Measurements from ENCODE around the gene MICAL2. TPM values are rescaled to one million over a fixed set of nuclear protein-coding genes. Genes with fewer than 3 reads are reported as not detected.
A peak's percentile ranks its signal among the peaks of the same experiment; 100 is the strongest.

MICAL2 gene
- total RNA-seq, 2 donors from 2014 or later: 194 TPM

DNA sequence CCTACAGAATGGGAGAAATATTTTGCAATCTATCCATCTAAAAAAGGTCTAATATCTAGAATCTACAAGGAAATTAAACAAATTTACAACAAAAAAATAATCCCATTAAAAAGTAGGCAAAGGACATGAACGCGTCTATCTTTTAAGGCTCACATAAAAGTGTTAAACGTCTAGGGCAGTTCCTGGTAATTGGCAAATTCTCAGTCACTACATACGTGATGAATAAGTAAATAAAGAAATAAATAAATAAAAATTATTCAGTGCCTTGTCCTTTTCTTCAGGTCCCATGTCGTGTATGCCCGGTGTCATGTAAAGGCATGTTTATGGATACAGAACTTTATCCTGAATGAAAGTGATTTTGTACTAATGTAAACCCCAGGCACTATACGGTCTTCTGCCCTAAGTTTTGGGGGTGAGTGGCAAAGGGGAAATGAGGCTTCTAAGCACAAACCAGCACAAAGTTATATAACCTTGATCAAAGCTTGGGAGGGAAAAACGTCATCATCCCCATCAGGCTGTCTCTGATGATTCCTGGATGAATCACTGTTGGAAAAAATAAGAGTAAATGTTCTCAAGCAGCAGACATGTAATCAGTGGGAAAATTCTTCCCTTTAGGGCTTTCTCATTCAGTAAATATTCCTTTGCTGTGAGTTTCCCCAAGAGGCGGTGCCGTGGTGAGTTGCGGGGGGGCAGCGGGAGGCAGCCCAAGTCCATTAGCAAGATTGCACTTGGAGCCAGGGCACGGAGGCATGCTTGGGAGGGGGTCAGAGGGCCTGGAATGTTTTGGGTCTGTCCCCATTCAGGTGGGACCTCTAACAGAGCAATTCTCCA lies 30.4 kb upstream of the MICAL2 start:
- no peak for TF ChIP-seq CTCF (IDR thresholded peaks at IDR 0.05)
- no peak for DNase-seq
- Histone ChIP-seq H3K27ac (peak overlapping the region; percentile 29), H3K9me3 (no peaks in the 10 kb centered on the region), H3K4me3 (no peak overlapping the region), H3K27me3 (no peaks in the 10 kb centered on the region), H3K9ac (ENCODE audit: low read depth in 2 of 2, low read length in 2 of 2) (no peak overlapping the region), H3K36me3 (no peaks in the 10 kb centered on the region), H3K4me1 (no peaks in the 10 kb centered on the region)
- intact Hi-C loops (cut with DNase I): no loop called here

GRCh38 chr11:12083380-12083779 lies 27.0 kb upstream of the MICAL2 start:
- H3K27ac ChIP-seq: no peak overlapping the region
- no peak for DNase-seq
- no peak for TF ChIP-seq CTCF (IDR thresholded peaks at IDR 0.05)
- no peak overlapping the region for H3K4me3 ChIP-seq
- intact Hi-C loops (cut with DNase I): no loop called here
- H3K9me3 ChIP-seq: no peaks in the 10 kb centered on the region
- H3K9ac ChIP-seq (ENCODE audit: low read depth in 2 of 2, low read length in 2 of 2): no peak overlapping the region
- H3K36me3 ChIP-seq: no peaks in the 10 kb centered on the region
- H3K27me3 ChIP-seq: no peaks in the 10 kb centered on the region
- H3K4me1 ChIP-seq: no peaks in the 10 kb centered on the region

- Histone ChIP-seq H3K9me3 (no peaks in the 10 kb centered on the region), H3K4me1 (no peaks in the 10 kb centered on the region), H3K4me3 (no peak overlapping the region), H3K36me3 (no peaks in the 10 kb centered on the region), H3K27me3 (no peaks in the 10 kb centered on the region), H3K9ac (ENCODE audit: low read depth in 2 of 2, low read length in 2 of 2) (no peak overlapping the region), H3K27ac (no peak overlapping the region)
- intact Hi-C loops (cut with DNase I): no loop called here
- TF ChIP-seq CTCF (IDR thresholded peaks at IDR 0.05): no peak
- DNase-seq: no peak
These were observed 26.1 kb upstream of the MICAL2 start for GRCh38 chr11:12084256-12084655.

- Histone ChIP-seq H3K36me3 (no peaks in the 10 kb centered on the region), H3K27ac (peak overlapping the region; percentile 86), H3K9ac (ENCODE audit: low read depth in 2 of 2, low read length in 2 of 2) (peak overlapping the region in 1 of 2 donors; percentile 70), H3K4me1 (peaks cover 6% of the 10 kb centered on the region), H3K9me3 (no peaks in the 10 kb centered on the region), H3K4me3 (no peak overlapping the region), H3K27me3 (no peaks in the 10 kb centered on the region)
- no peak for TF ChIP-seq CTCF (IDR thresholded peaks at IDR 0.05)
- DNase-seq: no peak
- intact Hi-C loops (cut with DNase I): no loop called here
These were observed 24.8 kb upstream of the MICAL2 start for GRCh38 chr11:12085371-12086251.

GRCh38 chr11:12086271-12087074 lies 23.9 kb upstream of the MICAL2 start:
- H3K9me3 ChIP-seq: no peaks in the 10 kb centered on the region
- peaks cover 6% of the 10 kb centered on the region for H3K4me1 ChIP-seq
- H3K4me3 ChIP-seq: no peak overlapping the region
- peak; percentile 52 for DNase-seq
- intact Hi-C loops (cut with DNase I): no loop called here
- no peak for TF ChIP-seq CTCF (IDR thresholded peaks at IDR 0.05)
- no peaks in the 10 kb centered on the region for H3K36me3 ChIP-seq
- H3K27me3 ChIP-seq: no peaks in the 10 kb centered on the region
- peak overlapping the region in 1 of 2 donors; percentile 70 for H3K9ac ChIP-seq (ENCODE audit: low read depth in 2 of 2, low read length in 2 of 2)
- peak overlapping the region; percentile 86 for H3K27ac ChIP-seq
